GM12872 (cell line): ENCODE data around the gene FBLIM1.

Experiments used
- TF ChIP-seq, protein P1 (sequence below): IDR thresholded peaks from 3 replicates; pipeline ENCODE4 v1.5.1; 2011; ENCODE audit warnings: low read depth, mild to moderate bottlenecking, low read length, moderate library complexity; ENCODE audit not compliant: insufficient read depth

FBLIM1 gene

DNA sequence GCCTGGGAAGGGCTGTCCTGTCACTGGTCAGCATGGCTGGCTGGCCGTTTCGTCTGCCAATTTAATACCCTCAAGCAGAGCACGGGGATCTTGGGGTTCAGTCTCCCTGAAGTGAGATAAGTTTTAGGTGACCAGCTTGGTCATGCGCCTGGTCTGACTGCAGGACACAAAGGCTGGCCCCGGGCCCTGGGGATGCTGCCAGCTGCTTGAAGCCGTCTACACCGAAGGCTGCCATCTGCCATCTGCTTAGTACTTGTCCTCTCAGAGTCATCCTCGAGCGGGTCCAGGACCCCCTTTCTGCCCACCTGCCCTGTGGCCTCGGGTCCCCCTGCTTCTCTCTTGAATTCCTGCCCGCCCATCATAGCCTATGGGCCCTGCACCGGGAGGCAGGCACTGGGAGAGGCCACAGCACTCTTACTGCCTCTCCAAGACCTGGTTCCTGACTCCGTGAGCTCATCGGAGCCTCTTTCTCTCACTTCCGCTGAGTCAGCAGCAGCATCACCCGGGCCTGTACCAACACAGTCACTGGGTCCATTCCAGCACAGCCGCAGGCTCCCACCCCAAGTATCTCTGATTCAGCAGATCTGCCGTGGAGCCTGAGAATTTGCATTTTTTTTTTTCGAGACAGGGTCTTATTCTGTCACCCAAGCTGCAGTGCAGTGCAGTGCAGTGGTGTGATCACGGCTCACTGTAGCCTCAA lies 7.0 kb downstream of the FBLIM1 start:
- TF ChIP-seq, protein P1, sequence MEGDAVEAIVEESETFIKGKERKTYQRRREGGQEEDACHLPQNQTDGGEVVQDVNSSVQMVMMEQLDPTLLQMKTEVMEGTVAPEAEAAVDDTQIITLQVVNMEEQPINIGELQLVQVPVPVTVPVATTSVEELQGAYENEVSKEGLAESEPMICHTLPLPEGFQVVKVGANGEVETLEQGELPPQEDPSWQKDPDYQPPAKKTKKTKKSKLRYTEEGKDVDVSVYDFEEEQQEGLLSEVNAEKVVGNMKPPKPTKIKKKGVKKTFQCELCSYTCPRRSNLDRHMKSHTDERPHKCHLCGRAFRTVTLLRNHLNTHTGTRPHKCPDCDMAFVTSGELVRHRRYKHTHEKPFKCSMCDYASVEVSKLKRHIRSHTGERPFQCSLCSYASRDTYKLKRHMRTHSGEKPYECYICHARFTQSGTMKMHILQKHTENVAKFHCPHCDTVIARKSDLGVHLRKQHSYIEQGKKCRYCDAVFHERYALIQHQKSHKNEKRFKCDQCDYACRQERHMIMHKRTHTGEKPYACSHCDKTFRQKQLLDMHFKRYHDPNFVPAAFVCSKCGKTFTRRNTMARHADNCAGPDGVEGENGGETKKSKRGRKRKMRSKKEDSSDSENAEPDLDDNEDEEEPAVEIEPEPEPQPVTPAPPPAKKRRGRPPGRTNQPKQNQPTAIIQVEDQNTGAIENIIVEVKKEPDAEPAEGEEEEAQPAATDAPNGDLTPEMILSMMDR, result no peak

GRCh38 chr1:15767941-15768340 lies 9.3 kb downstream of the FBLIM1 start:
- TF ChIP-seq, protein P1, result no peak

GRCh38 chr1:15768388-15768787 lies 9.8 kb downstream of the FBLIM1 start:
- TF ChIP-seq, protein P1, result no peak

GRCh38 chr1:15770313-15770962 lies 11.8 kb downstream of the FBLIM1 start:
- TF ChIP-seq, protein P1, result no peak

GRCh38 chr1:15771836-15772515 lies 13.4 kb downstream of the FBLIM1 start:
- TF ChIP-seq, protein P1, result no peak

DNA sequence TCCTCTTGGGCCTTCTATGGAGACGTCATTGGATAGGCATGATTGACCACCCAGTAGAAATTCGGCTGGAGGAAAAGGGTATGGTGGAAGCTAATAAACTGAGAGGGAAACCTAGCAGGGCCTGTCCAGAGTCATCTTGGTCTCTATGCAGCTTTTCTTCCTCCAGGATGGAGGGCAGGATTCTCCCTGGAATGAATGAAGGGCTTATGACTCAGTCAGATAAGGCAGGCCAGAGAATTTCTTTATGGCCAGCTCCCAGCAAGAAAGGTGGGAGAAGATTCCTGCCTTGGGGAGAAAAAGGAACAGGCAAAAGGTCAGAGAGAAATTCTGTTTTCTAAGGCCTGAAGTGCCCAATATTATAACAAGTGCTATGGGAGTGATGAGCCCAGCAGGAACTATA lies 17.1 kb downstream of the FBLIM1 start:
- TF ChIP-seq, protein P1, result no peak

- TF ChIP-seq, protein P1, result no peak
Observed at GRCh38 chr1:15777909-15778707, 19.5 kb downstream of the FBLIM1 start.
